Mesenchymal stem cell (in vitro differentiated cells and primary cell): Measurements from ENCODE around the gene SYF2.

Experiments
- DNase-seq: peaks from one replicate; pipeline ENCODE4 v3.0.0-alpha.2; 2013
- H2AFZ ChIP-seq: one replicate; pipeline ENCODE4 v1.6.1; 2013; ENCODE audit warnings: low read depth, mild to moderate bottlenecking, control low read depth, inconsistent platforms, low read length, moderate library complexity
- H2AK5ac ChIP-seq: 2 replicates; pipeline ENCODE4 v1.6.1; 2013; ENCODE audit warnings: low read length, moderate library complexity, mild to moderate bottlenecking, inconsistent platforms; ENCODE audit not compliant: severe bottlenecking
- H2BK120ac ChIP-seq: one replicate; pipeline ENCODE4 v1.6.1; 2013; ENCODE audit warnings: low read depth, mild to moderate bottlenecking, inconsistent platforms, low read length, moderate library complexity
- H2BK12ac ChIP-seq, 2 experiments: one replicate each; pipeline ENCODE4 v1.6.1; 2013; ENCODE audit warnings: inconsistent platforms in 2 of 2, low read length in 2 of 2, mild to moderate bottlenecking in 2 of 2, moderate library complexity in 2 of 2, control low read depth in 1 of 2
- H2BK15ac ChIP-seq: one replicate; pipeline ENCODE4 v1.6.1; 2013; ENCODE audit warnings: mild to moderate bottlenecking, low read depth, inconsistent platforms; ENCODE audit not compliant: poor library complexity, severe bottlenecking
- H2BK5ac ChIP-seq: 2 replicates; pipeline ENCODE4 v1.6.1; 2013; ENCODE audit warnings: low read depth, mild to moderate bottlenecking, low read length, control low read depth, inconsistent platforms; ENCODE audit not compliant: poor library complexity, severe bottlenecking
- H3K14ac ChIP-seq, 2 experiments: one replicate each; pipeline ENCODE4 v1.6.1; 2013; ENCODE audit warnings: inconsistent platforms in 2 of 2, low read length in 2 of 2, control low read depth in 1 of 2, mild to moderate bottlenecking in 1 of 2, moderate library complexity in 1 of 2
- H3K18ac ChIP-seq, 2 experiments: one replicate each; pipeline ENCODE4 v1.6.1; 2013; ENCODE audit warnings: inconsistent platforms in 2 of 2, low read length in 2 of 2, control low read depth in 1 of 2, low read depth in 1 of 2, mild to moderate bottlenecking in 1 of 2
- H3K23ac ChIP-seq, 2 experiments: one replicate each; pipeline ENCODE4 v1.6.1; 2013; ENCODE audit warnings: inconsistent platforms in 2 of 2, low read length in 2 of 2, mild to moderate bottlenecking in 2 of 2, moderate library complexity in 2 of 2, control low read depth in 1 of 2
- H3K27ac ChIP-seq: 2 replicates; pipeline ENCODE4 v1.5.1; 2013; ENCODE audit warnings: mild to moderate bottlenecking, moderate library complexity, low read length, control low read depth, inconsistent platforms; ENCODE audit not compliant: poor library complexity, severe bottlenecking
- H3K27me3 ChIP-seq, 2 experiments: 2 replicates each; pipeline versions ENCODE4 v1.6.1 to v1.7.0; 2013; ENCODE audit warnings: low read length in 2 of 2, mild to moderate bottlenecking in 2 of 2, moderate library complexity in 2 of 2, control low read depth in 1 of 2, inconsistent platforms in 1 of 2; ENCODE audit not compliant: control insufficient read depth in 1 of 2, insufficient read depth in 1 of 2
- H3K36me3 ChIP-seq, 2 experiments: 2 replicates each; pipeline versions ENCODE4 v1.6.1 to v1.7.0; 2013; ENCODE audit warnings: low read length in 2 of 2, control low read depth in 1 of 2, inconsistent platforms in 1 of 2, low read depth in 1 of 2, mild to moderate bottlenecking in 1 of 2; ENCODE audit not compliant: insufficient read depth in 2 of 2, control insufficient read depth in 1 of 2
- H3K4ac ChIP-seq, 2 experiments: one replicate each; pipeline ENCODE4 v1.6.1; 2013; ENCODE audit warnings: inconsistent platforms in 2 of 2, low read length in 2 of 2, mild to moderate bottlenecking in 2 of 2, moderate library complexity in 2 of 2, control low read depth in 1 of 2, low read depth in 1 of 2
- H3K4me1 ChIP-seq: 2 replicates; pipeline ENCODE4 v1.6.1; 2013; ENCODE audit warnings: low read depth, low read length, control low read depth; ENCODE audit not compliant: control insufficient read depth, insufficient read depth
- H3K4me2 ChIP-seq: 2 replicates; pipeline ENCODE4 v1.6.1; 2013; ENCODE audit warnings: low read length, mild to moderate bottlenecking, inconsistent platforms; ENCODE audit not compliant: poor library complexity, severe bottlenecking
- H3K4me3 ChIP-seq, 2 experiments: 2 replicates each; pipeline versions ENCODE4 v1.5.1 to v1.7.0; 2013; ENCODE audit warnings: low read length in 2 of 2, mild to moderate bottlenecking in 2 of 2, control low read depth in 1 of 2, low read depth in 1 of 2; ENCODE audit not compliant: insufficient read depth in 1 of 2
- H3K79me1 ChIP-seq: replicated peaks from 2 replicates; pipeline ENCODE4 v1.6.1; 2013; ENCODE audit warnings: mild to moderate bottlenecking, control low read depth, low read length, inconsistent platforms; ENCODE audit not compliant: poor library complexity, severe bottlenecking
- H3K9ac ChIP-seq: 2 replicates; pipeline ENCODE4 v1.7.0; 2013; ENCODE audit warnings: mild to moderate bottlenecking, low read length, moderate library complexity
- H3K9me3 ChIP-seq: 2 replicates; pipeline ENCODE4 v1.7.0; 2013; ENCODE audit warnings: mild to moderate bottlenecking, low read length; ENCODE audit not compliant: control insufficient read depth
- H4K8ac ChIP-seq: one replicate; pipeline ENCODE4 v1.6.1; 2013; ENCODE audit warnings: inconsistent platforms, mild to moderate bottlenecking, low read length, moderate library complexity
- H4K91ac ChIP-seq: one replicate; pipeline ENCODE4 v1.6.1; 2013; ENCODE audit warnings: mild to moderate bottlenecking, low read length, inconsistent platforms
- WGBS: methylation state at CpG from one replicate; pipeline ENCODE4 v1.1.7; 2013; ENCODE audit warnings: mixed read lengths; 5-methylcytosine and 5-hydroxymethylcytosine counted together

The SYF2 gene

DNA sequence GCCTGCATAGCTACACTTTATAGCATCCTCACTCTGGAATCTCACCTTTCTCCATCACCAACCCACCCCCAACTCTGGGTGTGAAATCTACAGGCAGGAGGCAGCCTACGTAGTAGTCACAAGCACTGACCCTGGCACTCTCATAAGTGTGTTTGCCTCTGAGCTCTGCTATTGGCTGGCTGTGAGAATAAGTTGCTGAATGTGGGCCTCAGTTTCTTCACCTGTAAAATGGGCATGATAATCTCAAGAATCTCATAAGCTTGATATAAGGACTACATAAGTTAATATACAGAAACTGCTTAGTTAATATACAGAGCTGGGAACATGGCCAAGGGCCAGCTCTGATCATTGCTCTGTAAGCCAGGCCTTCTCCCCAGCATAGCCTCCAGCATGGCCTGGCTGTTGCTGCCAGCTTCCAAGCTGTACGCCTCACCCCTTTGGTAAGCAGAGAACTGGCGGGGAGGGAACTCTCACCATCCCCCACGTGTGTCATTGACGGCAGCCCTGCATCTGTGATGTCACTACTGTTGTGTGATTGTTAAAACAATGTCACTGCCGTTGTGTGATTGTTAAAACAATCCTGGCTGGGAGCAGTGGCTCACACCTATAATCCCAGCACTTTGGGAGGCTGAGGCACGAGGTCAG is 53.3 kb downstream of the SYF2 start:
- no peak overlapping the region for H4K8ac ChIP-seq
- no peak for DNase-seq
- no peak overlapping the region for H3K27ac ChIP-seq
- H2BK5ac ChIP-seq: no peak overlapping the region
- no peak overlapping the region for H3K4me2 ChIP-seq
- H3K9ac ChIP-seq: no peak overlapping the region
- H4K91ac ChIP-seq: no peak overlapping the region
- no peak overlapping the region for H3K4me3 ChIP-seq
- H3K79me1 ChIP-seq: no peaks in the 10 kb centered on the region
- peaks cover 14% of the 10 kb centered on the region for H3K4me1 ChIP-seq
- H3K36me3 ChIP-seq: no peaks in the 10 kb centered on the region
- no peak overlapping the region for H2BK15ac ChIP-seq
- H2AFZ ChIP-seq: no peak overlapping the region
- H3K23ac ChIP-seq: no peak overlapping the region
- no peak overlapping the region for H3K18ac ChIP-seq
- H3K9me3 ChIP-seq: no peaks in the 10 kb centered on the region
- WGBS: 74% methylated on average over 7 of the region's 7 CpGs
- H3K27me3 ChIP-seq: peaks cover 0 to 18% of the 10 kb centered on the region in 2 experiments
- no peak overlapping the region for H2BK120ac ChIP-seq
- H2BK12ac ChIP-seq: no peak overlapping the region
- H2AK5ac ChIP-seq: no peak overlapping the region
- no peak overlapping the region for H3K14ac ChIP-seq
- H3K4ac ChIP-seq: no peak overlapping the region

- Histone ChIP-seq H4K8ac (no peak overlapping the region), H2BK120ac (no peak overlapping the region), H3K23ac (no peak overlapping the region), H3K27me3 (peaks cover 0 to 15% of the 10 kb centered on the region in 2 experiments), H4K91ac (no peak overlapping the region), H3K4me3 (no peak overlapping the region), H3K18ac (no peak overlapping the region), H2AFZ (no peak overlapping the region), H2BK5ac (no peak overlapping the region), H3K14ac (no peak overlapping the region), H3K4ac (no peak overlapping the region), H3K79me1 (no peaks in the 10 kb centered on the region), H3K36me3 (no peaks in the 10 kb centered on the region), H3K4me2 (no peak overlapping the region), H2BK12ac (no peak overlapping the region), H3K4me1 (peaks cover 12% of the 10 kb centered on the region), H3K9ac (no peak overlapping the region), H2BK15ac (no peak overlapping the region), H2AK5ac (peak overlapping the region; percentile 49), H3K9me3 (no peaks in the 10 kb centered on the region), H3K27ac (peak overlapping the region; percentile 86)
- DNase-seq: no peak
- WGBS: 89% methylated on average over 13 of the region's 13 CpGs
These were observed 57.3 kb downstream of the SYF2 start for GRCh38 chr1:25174730-25175612.

GRCh38 chr1:25174363-25174729 is 58.0 kb downstream of the SYF2 start:
- Histone ChIP-seq H3K27ac (peak overlapping the region; percentile 86), H2BK5ac (peak overlapping the region; percentile 20), H3K79me1 (no peaks in the 10 kb centered on the region), H4K8ac (no peak overlapping the region), H3K36me3 (no peaks in the 10 kb centered on the region), H3K27me3 (peaks cover 0 to 15% of the 10 kb centered on the region in 2 experiments), H3K14ac (no peak overlapping the region), H2BK120ac (no peak overlapping the region), H2BK12ac (no peak overlapping the region), H2AFZ (no peak overlapping the region), H2BK15ac (no peak overlapping the region), H3K4ac (no peak overlapping the region), H3K9ac (no peak overlapping the region), H3K23ac (no peak overlapping the region), H3K18ac (no peak overlapping the region), H4K91ac (no peak overlapping the region), H3K4me2 (no peak overlapping the region), H2AK5ac (peak overlapping the region; percentile 21), H3K9me3 (no peaks in the 10 kb centered on the region), H3K4me3 (no peak overlapping the region), H3K4me1 (peaks cover 12% of the 10 kb centered on the region)
- WGBS: 84% methylated on average over 5 of the region's 6 CpGs
- DNase-seq: no peak

GRCh38 chr1:25173809-25174340 is 58.4 kb downstream of the SYF2 start:
- no peak overlapping the region for H3K9ac ChIP-seq
- no peak overlapping the region for H3K4me3 ChIP-seq
- peaks cover 12% of the 10 kb centered on the region for H3K4me1 ChIP-seq
- no peak overlapping the region for H4K8ac ChIP-seq
- H3K14ac ChIP-seq: no peak overlapping the region
- H3K4me2 ChIP-seq: no peak overlapping the region
- peak overlapping the region; percentile 93 for H3K27ac ChIP-seq
- WGBS: 100% methylated on average over 2 of the region's 3 CpGs
- no peak overlapping the region for H2AFZ ChIP-seq
- no peak overlapping the region for H2BK120ac ChIP-seq
- H2BK15ac ChIP-seq: no peak overlapping the region
- H3K27me3 ChIP-seq: peaks cover 0 to 14% of the 10 kb centered on the region in 2 experiments
- peak overlapping the region; percentile 47 for H2BK5ac ChIP-seq
- no peak overlapping the region for H3K4ac ChIP-seq
- DNase-seq: no peak
- no peak overlapping the region for H4K91ac ChIP-seq
- H3K23ac ChIP-seq: no peak overlapping the region
- no peaks in the 10 kb centered on the region for H3K36me3 ChIP-seq
- no peaks in the 10 kb centered on the region for H3K9me3 ChIP-seq
- no peak overlapping the region for H2BK12ac ChIP-seq
- no peaks in the 10 kb centered on the region for H3K79me1 ChIP-seq
- no peak overlapping the region for H3K18ac ChIP-seq
- H2AK5ac ChIP-seq: peak overlapping the region; percentile 71
